GM23338 (cell line): Measurements from ENCODE around the gene MRPS22. TPM values are rescaled to one million over a fixed set of nuclear protein-coding genes. Genes with fewer than 3 reads are reported as not detected.

Experiments
- ATAC-seq: fragments of 200-7000 bp; cut with Tn5 transposase; 3 replicates; pipeline ENCODE4 v1.9.1; 2020
- DNase-seq: peaks from one replicate; pipeline ENCODE4 v3.0.0-alpha.2; 2015; ENCODE audit warnings: low spot score
- H2AFZ ChIP-seq: fragments of 200-600 bp; sonication (generic); 2 replicates; pipeline ENCODE4 v1.8.0; 2016; ENCODE audit warnings: antibody characterized with exemption, mild to moderate bottlenecking, moderate library complexity
- H3F3A ChIP-seq: fragments of 200-600 bp; sonication (generic); replicated peaks from 2 replicates; pipeline ENCODE4 v1.8.0; 2017; ENCODE audit warnings: antibody characterized with exemption, mixed run types, low read depth
- H3K27ac ChIP-seq: fragments of 200-600 bp; sonication (generic); 2 replicates; pipeline ENCODE4 v1.6.1; 2016; ENCODE audit warnings: low read depth
- H3K27me3 ChIP-seq: fragments of 200-600 bp; sonication (generic); 2 replicates; pipeline ENCODE4 v1.8.0; 2016; ENCODE audit warnings: mild to moderate bottlenecking, mixed run types, moderate library complexity; ENCODE audit not compliant: insufficient read depth
- H3K36me3 ChIP-seq: fragments of 200-600 bp; sonication (generic); 2 replicates; pipeline ENCODE4 v1.8.0; 2016; ENCODE audit warnings: mild to moderate bottlenecking; ENCODE audit not compliant: insufficient read depth
- H3K4me1 ChIP-seq: fragments of 200-600 bp; sonication (generic); 2 replicates; pipeline ENCODE4 v1.8.0; 2016; ENCODE audit warnings: mild to moderate bottlenecking, moderate library complexity; ENCODE audit not compliant: insufficient read depth
- H3K4me2 ChIP-seq: fragments of 200-600 bp; sonication (generic); 2 replicates; pipeline ENCODE4 v1.7.1; 2017; ENCODE audit warnings: mixed run types
- H3K4me3 ChIP-seq: fragments of 200-600 bp; sonication (generic); 2 replicates; pipeline ENCODE4 v1.6.1; 2016; ENCODE audit warnings: mixed run types
- H3K79me2 ChIP-seq: fragments of 200-600 bp; sonication (generic); replicated peaks from 2 replicates; pipeline ENCODE4 v1.8.0; 2017; ENCODE audit warnings: mild to moderate bottlenecking; ENCODE audit not compliant: insufficient read depth
- H3K9me2 ChIP-seq: fragments of 200-600 bp; sonication (generic); 2 replicates; pipeline ENCODE4 v1.8.0; 2017; ENCODE audit not compliant: insufficient read depth
- H4K20me1 ChIP-seq: fragments of 200-600 bp; sonication (generic); replicated peaks from 2 replicates; pipeline ENCODE4 v1.8.0; 2017; ENCODE audit warnings: mild to moderate bottlenecking; ENCODE audit not compliant: insufficient read depth
- H3K27ac Mint-ChIP-seq: 2 replicates; pipeline ENCODE4 v1.8.0; 2020; ENCODE audit warnings: inconsistent platforms, mild to moderate bottlenecking, moderate library complexity, mixed read lengths
- H3K27me3 Mint-ChIP-seq: 3 replicates; pipeline ENCODE4 v1.8.0; 2022; ENCODE audit warnings: low read depth, mild to moderate bottlenecking, moderate library complexity, mixed read lengths, inconsistent platforms; ENCODE audit not compliant: insufficient read depth, poor library complexity
- H3K36me3 Mint-ChIP-seq: 3 replicates; pipeline ENCODE4 v1.8.0; 2021; ENCODE audit warnings: low read depth, mild to moderate bottlenecking, inconsistent platforms, moderate library complexity, mixed read lengths
- H3K4me1 Mint-ChIP-seq: 3 replicates; pipeline ENCODE4 v1.8.0; 2020; ENCODE audit warnings: mild to moderate bottlenecking, inconsistent platforms, mixed read lengths
- H3K4me3 Mint-ChIP-seq: 3 replicates; pipeline ENCODE4 v1.8.0; 2021; ENCODE audit warnings: moderate library complexity, mild to moderate bottlenecking, inconsistent platforms, mixed read lengths
- H3K9me3 Mint-ChIP-seq: 3 replicates; pipeline ENCODE4 v1.8.0; 2020; ENCODE audit warnings: moderate library complexity, mild to moderate bottlenecking, inconsistent platforms, mixed read lengths
- CREB1 ChIP-seq: fragments of 250-450 bp; sonication (Bioruptor Pico); IDR thresholded peaks from 2 replicates; pipeline ENCODE4 v1.5.0; 2020; ENCODE audit warnings: low read depth, mild to moderate bottlenecking, moderate library complexity
- ETS1 ChIP-seq: IDR thresholded peaks from 2 replicates; pipeline ENCODE4 v1.6.1; 2016; ENCODE audit warnings: antibody characterized with exemption
- EZH2 ChIP-seq: fragments of 200-600 bp; sonication (generic); IDR thresholded peaks from one replicate; pipeline ENCODE4 v1.8.0; 2017; ENCODE audit warnings: antibody characterized with exemption, mild to moderate bottlenecking, low read depth; ENCODE audit not compliant: unreplicated experiment
- EZH2phosphoT487 ChIP-seq: fragments of 200-600 bp; sonication (generic); IDR thresholded peaks from one replicate; pipeline ENCODE4 v1.8.1; 2018; ENCODE audit warnings: antibody characterized with exemption; ENCODE audit not compliant: unreplicated experiment
- JUNB ChIP-seq: IDR thresholded peaks from one replicate; pipeline ENCODE4 v1.6.1; 2016; ENCODE audit warnings: antibody characterized with exemption; ENCODE audit not compliant: unreplicated experiment
- POLR2AphosphoS5 ChIP-seq: IDR thresholded peaks from 2 replicates; pipeline ENCODE4 v1.6.1; 2016; ENCODE audit warnings: antibody characterized with exemption, low read depth
- REST ChIP-seq: IDR thresholded peaks from one replicate; pipeline ENCODE4 v1.6.1; 2018; ENCODE audit warnings: antibody characterized with exemption; ENCODE audit not compliant: unreplicated experiment
- STAT1 ChIP-seq: IDR thresholded peaks from one replicate; pipeline ENCODE4 v1.6.1; 2016; ENCODE audit warnings: antibody characterized with exemption; ENCODE audit not compliant: unreplicated experiment
- ZNF114 ChIP-seq: fragments of 250-450 bp; sonication (Bioruptor Pico); IDR thresholded peaks from 2 replicates; pipeline ENCODE4 v1.5.0; 2020; ENCODE audit warnings: mild to moderate bottlenecking, moderate library complexity
- ZNF331 ChIP-seq: fragments of 250-450 bp; sonication (Bioruptor Pico); IDR thresholded peaks from 2 replicates; pipeline ENCODE4 v1.5.0; 2020; ENCODE audit warnings: low read depth, mild to moderate bottlenecking, moderate library complexity
- polyA plus RNA-seq: library from polyadenylated mRNA; unstranded; fragments of >200 nt; fragmentation: Nextera tagmentation; extraction: Ambion mirVana; gene quantifications from 2 replicates; pipeline ENCODE4 v1.2.1, GENCODE V29; 2016
- total RNA-seq: library from RNA; depleted of rRNA; stranded (reverse); fragments of >200 nt; shearing (Covaris generic); gene quantifications from 2 replicates; pipeline ENCODE4 v1.2.3, GENCODE V29; 2014

The MRPS22 gene
- total and polyA plus RNA-seq, 2 experiments from 2014 or later = 58.4 to 65.6 TPM

DNA sequence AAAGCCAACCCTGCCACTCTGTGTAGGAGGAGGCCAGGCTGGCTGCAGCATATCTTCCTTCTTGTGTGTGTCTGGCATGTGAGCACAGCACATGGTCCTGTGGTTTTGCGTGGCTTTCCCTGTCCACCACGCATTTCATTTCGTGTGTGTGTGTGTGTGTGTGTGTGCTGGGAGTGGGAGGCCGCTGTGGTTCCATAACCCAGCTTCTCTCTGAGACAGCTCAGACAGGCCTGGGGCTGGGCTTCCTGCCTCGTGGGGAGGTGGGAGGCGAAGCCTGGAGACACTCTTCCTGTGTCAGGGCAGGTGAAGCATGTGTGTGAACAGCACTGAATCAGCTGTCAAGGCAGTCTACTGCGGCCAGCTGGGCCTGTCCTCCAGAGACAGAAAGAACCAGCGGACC, 16.0 kb upstream of the MRPS22 start:
- Mint-ChIP-seq H3K27me3 (peaks cover 12% of the 10 kb centered on the region), H3K4me1 (peaks cover 2% of the 10 kb centered on the region; the same call in 1 of the 3 replicates), H3K9me3 (no peaks in the 10 kb centered on the region), H3K27ac (no peak overlapping the region), H3K4me3 (no peak overlapping the region), H3K36me3 (no peaks in the 10 kb centered on the region)
- Histone ChIP-seq H4K20me1 (no peaks in the 10 kb centered on the region), H3K4me3 (no peak overlapping the region), H3F3A (no peaks in the 10 kb centered on the region), H3K36me3 (no peaks in the 10 kb centered on the region), H3K4me1 (peaks cover 4% of the 10 kb centered on the region; the same call in 1 of the 2 replicates), H2AFZ (no peak overlapping the region), H3K9me2 (no peaks in the 10 kb centered on the region), H3K27me3 (peaks cover 14% of the 10 kb centered on the region; the same call in 1 of the 2 replicates), H3K4me2 (no peak overlapping the region), H3K79me2 (no peaks in the 10 kb centered on the region), H3K27ac (no peak overlapping the region)
- TF ChIP-seq CREB1 (CRISPR knock-in tag) (no peak), ETS1 (no peak), EZH2 (no peak)
- ATAC-seq = no peak
- DNase-seq = no peak

- no peak overlapping the region for H3K4me3 Mint-ChIP-seq
- Histone ChIP-seq H3K9me2 (no peaks in the 10 kb centered on the region), H3K4me1 (peaks cover 4% of the 10 kb centered on the region; the same call in 1 of the 2 replicates), H2AFZ (no peak overlapping the region), H3F3A (no peaks in the 10 kb centered on the region), H3K79me2 (no peaks in the 10 kb centered on the region), H4K20me1 (no peaks in the 10 kb centered on the region), H3K4me2 (no peak overlapping the region), H3K27me3 (peaks cover 14% of the 10 kb centered on the region; the same call in 1 of the 2 replicates), H3K27ac (no peak overlapping the region), H3K36me3 (no peaks in the 10 kb centered on the region), H3K4me3 (no peak overlapping the region)
- peaks cover 2% of the 10 kb centered on the region; the same call in 1 of the 3 replicates for H3K4me1 Mint-ChIP-seq
- H3K36me3 Mint-ChIP-seq = no peaks in the 10 kb centered on the region
- no peak overlapping the region for H3K27ac Mint-ChIP-seq
- DNase-seq = no peak
- H3K9me3 Mint-ChIP-seq = no peaks in the 10 kb centered on the region
- H3K27me3 Mint-ChIP-seq = peaks cover 14% of the 10 kb centered on the region
- no peak for ATAC-seq
- TF ChIP-seq POLR2AphosphoS5 = no peak
- TF ChIP-seq ZNF331 = no peak
- TF ChIP-seq JUNB = no peak
- no peak for TF ChIP-seq EZH2
- no peak for TF ChIP-seq ZNF114 (CRISPR knock-in tag)
- TF ChIP-seq ETS1 = no peak
- no peak for TF ChIP-seq REST
- no peak for TF ChIP-seq STAT1
- TF ChIP-seq EZH2phosphoT487 = no peak
Measured at GRCh38 chr3:139328356-139328755, 15.5 kb upstream of the MRPS22 start.
